Measurements from ENCODE around the gene PACS2.

DNA sequence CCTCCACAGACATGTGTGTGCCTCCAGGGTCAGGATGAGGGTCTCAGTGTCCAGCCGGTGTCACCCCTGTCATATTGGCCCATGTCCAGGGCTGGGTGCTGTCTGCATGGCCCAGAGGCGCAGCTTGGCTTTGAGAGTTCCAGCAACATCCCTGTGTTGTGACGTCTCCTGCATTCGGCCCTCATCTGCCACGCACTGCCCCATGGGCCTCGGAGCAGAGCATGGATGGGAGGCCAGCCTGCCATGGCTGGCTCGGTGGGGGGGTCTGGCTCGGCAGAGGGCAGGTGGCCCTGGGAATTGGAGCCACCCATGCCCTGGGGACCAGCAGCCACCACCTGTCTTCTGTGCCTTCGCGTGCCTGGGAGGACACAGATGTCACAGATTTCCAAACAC is 73.0 kb downstream of the PACS2 start:
- TF ChIP-seq, protein P1, sequence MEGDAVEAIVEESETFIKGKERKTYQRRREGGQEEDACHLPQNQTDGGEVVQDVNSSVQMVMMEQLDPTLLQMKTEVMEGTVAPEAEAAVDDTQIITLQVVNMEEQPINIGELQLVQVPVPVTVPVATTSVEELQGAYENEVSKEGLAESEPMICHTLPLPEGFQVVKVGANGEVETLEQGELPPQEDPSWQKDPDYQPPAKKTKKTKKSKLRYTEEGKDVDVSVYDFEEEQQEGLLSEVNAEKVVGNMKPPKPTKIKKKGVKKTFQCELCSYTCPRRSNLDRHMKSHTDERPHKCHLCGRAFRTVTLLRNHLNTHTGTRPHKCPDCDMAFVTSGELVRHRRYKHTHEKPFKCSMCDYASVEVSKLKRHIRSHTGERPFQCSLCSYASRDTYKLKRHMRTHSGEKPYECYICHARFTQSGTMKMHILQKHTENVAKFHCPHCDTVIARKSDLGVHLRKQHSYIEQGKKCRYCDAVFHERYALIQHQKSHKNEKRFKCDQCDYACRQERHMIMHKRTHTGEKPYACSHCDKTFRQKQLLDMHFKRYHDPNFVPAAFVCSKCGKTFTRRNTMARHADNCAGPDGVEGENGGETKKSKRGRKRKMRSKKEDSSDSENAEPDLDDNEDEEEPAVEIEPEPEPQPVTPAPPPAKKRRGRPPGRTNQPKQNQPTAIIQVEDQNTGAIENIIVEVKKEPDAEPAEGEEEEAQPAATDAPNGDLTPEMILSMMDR (conservative IDR thresholded peaks at IDR 0.05; ENCODE audit: low read length): no peak
- TF ChIP-seq EZH2phosphoT487 (IDR thresholded peaks at IDR 0.05; ENCODE audit: borderline replicate concordance): no peak
